Measurements from ENCODE around the gene TMEM132D.

DNA sequence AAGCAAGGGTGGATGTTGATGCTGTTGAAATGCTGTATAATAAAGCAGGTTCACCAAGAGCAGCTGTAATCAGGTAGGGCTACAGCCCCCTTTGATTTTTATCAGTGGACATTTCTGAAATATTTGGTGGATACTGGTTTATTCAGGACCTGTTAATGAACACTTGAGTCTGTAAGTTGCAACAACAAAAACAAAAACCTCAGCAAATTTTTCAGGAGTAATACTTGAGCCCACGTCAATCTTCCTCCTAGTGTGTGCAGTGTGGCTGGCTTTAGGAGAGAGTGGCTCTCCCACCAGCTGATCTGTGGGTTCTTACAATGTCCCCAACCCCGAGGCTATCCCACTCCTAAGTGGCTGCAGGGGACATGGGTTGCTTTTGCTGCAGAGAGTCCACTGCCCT lies 702.8 kb downstream of the TMEM132D start:
- no peak for TF ChIP-seq POLR2A (IDR thresholded peaks at IDR 0.05)
- TF ChIP-seq, protein P1, sequence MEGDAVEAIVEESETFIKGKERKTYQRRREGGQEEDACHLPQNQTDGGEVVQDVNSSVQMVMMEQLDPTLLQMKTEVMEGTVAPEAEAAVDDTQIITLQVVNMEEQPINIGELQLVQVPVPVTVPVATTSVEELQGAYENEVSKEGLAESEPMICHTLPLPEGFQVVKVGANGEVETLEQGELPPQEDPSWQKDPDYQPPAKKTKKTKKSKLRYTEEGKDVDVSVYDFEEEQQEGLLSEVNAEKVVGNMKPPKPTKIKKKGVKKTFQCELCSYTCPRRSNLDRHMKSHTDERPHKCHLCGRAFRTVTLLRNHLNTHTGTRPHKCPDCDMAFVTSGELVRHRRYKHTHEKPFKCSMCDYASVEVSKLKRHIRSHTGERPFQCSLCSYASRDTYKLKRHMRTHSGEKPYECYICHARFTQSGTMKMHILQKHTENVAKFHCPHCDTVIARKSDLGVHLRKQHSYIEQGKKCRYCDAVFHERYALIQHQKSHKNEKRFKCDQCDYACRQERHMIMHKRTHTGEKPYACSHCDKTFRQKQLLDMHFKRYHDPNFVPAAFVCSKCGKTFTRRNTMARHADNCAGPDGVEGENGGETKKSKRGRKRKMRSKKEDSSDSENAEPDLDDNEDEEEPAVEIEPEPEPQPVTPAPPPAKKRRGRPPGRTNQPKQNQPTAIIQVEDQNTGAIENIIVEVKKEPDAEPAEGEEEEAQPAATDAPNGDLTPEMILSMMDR (IDR thresholded peaks at IDR 0.05): no peak
